Lower leg skin (tissue), 4 donors: ENCODE measurements around the gene NUDT16L1. TPM values are rescaled to one million over a fixed set of nuclear protein-coding genes. Genes with fewer than 3 reads are reported as not detected.

Experiments
- DNase-seq, 2 donors: peaks; one replicate each; pipeline ENCODE4 v3.0.0-alpha.2; 2019; ENCODE audit warnings: low spot score in 2 of 2
- H3K4me3 ChIP-seq: fragments of 200-600 bp; sonication (generic); 2 replicates; pipeline ENCODE4 v1.5.1; 2017; ENCODE audit warnings: mild to moderate bottlenecking, low read depth; ENCODE audit not compliant: poor library complexity, severe bottlenecking
- POLR2A ChIP-seq, 2 donors: fragments of 450-650 bp; IDR thresholded peaks; one replicate each; pipeline ENCODE4 v1.6.1; 2016 to 2017; ENCODE audit warnings: antibody characterized with exemption in 2 of 2, mild to moderate bottlenecking in 1 of 2, moderate library complexity in 1 of 2
- WGBS, 2 donors: methylation state at CpG; one replicate each; pipeline ENCODE4 v1.1.5; 2018; 5-methylcytosine and 5-hydroxymethylcytosine counted together
- intact Hi-C: fragments of 100-400 bp; cut with DNase I; formaldehyde crosslinking; loops from one replicate; pipeline ENCODE4 v1.15.0; 2023; ENCODE audit warnings: low total_unique reads
- total RNA-seq, 4 donors: library from RNA; depleted of rRNA; stranded (reverse); fragments of >200 nt; gene quantifications; one replicate each; pipeline ENCODE4 v1.1.0, GENCODE V29; 2016
- TF ChIP-seq, protein P1 (sequence below), 3 donors: fragments of 450-650 bp; IDR thresholded peaks; one replicate each; pipeline ENCODE4 v1.5.1; 2016; ENCODE audit warnings: antibody characterized with exemption in 3 of 3, mild to moderate bottlenecking in 3 of 3, moderate library complexity in 2 of 3

Gene NUDT16L1
- total RNA-seq, 4 donors from 2014 or later: 18.5 to 27.8 (median 23.6) TPM

DNA sequence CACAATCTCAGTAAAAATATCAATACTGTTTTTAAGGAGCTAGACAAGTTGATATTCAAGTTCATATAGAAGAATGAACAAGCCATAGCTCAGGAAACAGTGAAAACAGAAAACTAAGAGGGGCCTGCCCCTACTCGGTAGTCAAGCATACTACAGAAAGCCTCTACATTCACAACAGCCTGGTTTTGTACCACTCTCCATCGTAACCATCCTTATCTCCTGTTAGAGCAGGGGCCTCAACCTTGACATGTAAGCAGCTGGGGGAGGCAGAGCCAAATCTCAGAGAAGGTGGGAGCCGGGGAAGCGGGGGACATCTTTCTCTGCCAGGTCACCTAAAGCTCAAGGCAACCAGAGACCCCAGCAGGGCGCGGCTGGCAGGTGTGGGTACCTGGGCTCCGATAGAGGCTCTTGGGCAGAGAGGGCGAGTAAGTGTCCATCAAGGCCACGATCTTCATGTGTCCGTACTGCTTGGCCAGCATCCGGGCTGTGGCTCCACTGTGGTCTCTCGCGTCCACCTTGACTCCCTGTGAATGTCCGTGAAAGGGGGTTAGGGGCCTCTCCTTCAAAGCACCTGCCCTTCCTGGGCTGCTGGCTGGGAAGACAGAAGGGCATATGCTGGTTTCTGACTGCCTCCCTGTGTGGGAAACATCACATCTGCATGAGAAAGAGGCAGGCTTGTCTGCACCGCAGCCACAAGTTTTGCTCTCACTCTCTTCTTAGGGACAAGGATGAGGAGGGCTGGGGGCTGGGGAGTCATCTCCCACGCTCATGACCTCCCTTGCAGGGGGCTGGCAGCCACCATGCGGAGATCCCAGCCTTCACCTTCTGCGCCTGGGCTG is 20.5 kb downstream of the NUDT16L1 start:
- DNase-seq: no peak
- intact Hi-C loops: no loop called here
- TF ChIP-seq POLR2A (IDR thresholded peaks at IDR 0.05): no peak
- TF ChIP-seq, protein P1, sequence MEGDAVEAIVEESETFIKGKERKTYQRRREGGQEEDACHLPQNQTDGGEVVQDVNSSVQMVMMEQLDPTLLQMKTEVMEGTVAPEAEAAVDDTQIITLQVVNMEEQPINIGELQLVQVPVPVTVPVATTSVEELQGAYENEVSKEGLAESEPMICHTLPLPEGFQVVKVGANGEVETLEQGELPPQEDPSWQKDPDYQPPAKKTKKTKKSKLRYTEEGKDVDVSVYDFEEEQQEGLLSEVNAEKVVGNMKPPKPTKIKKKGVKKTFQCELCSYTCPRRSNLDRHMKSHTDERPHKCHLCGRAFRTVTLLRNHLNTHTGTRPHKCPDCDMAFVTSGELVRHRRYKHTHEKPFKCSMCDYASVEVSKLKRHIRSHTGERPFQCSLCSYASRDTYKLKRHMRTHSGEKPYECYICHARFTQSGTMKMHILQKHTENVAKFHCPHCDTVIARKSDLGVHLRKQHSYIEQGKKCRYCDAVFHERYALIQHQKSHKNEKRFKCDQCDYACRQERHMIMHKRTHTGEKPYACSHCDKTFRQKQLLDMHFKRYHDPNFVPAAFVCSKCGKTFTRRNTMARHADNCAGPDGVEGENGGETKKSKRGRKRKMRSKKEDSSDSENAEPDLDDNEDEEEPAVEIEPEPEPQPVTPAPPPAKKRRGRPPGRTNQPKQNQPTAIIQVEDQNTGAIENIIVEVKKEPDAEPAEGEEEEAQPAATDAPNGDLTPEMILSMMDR (IDR thresholded peaks at IDR 0.05): no peak
- no peak overlapping the region for H3K4me3 ChIP-seq
- WGBS, 2 donors: 88 to 91% methylated on average over 18 of the region's 18 CpGs

GRCh38 chr16:4714996-4715395 is 21.6 kb downstream of the NUDT16L1 start:
- no peak overlapping the region for H3K4me3 ChIP-seq
- intact Hi-C loops: no loop called here
- TF ChIP-seq, protein P1 (IDR thresholded peaks at IDR 0.05): no peak
- TF ChIP-seq POLR2A (IDR thresholded peaks at IDR 0.05): no peak
- WGBS, 2 donors: 79 to 85% methylated on average over 2 of the region's 2 CpGs
- DNase-seq: no peak

GRCh38 chr16:4718466-4718865 is 25.1 kb downstream of the NUDT16L1 start:
- TF ChIP-seq POLR2A (IDR thresholded peaks at IDR 0.05): no peak
- TF ChIP-seq, protein P1 (IDR thresholded peaks at IDR 0.05): no peak
- H3K4me3 ChIP-seq: no peak overlapping the region
- intact Hi-C loops: no loop called here
- 69 to 73% methylated on average over 5 of the region's 5 CpGs for WGBS, 2 donors
- no peak for DNase-seq

DNA sequence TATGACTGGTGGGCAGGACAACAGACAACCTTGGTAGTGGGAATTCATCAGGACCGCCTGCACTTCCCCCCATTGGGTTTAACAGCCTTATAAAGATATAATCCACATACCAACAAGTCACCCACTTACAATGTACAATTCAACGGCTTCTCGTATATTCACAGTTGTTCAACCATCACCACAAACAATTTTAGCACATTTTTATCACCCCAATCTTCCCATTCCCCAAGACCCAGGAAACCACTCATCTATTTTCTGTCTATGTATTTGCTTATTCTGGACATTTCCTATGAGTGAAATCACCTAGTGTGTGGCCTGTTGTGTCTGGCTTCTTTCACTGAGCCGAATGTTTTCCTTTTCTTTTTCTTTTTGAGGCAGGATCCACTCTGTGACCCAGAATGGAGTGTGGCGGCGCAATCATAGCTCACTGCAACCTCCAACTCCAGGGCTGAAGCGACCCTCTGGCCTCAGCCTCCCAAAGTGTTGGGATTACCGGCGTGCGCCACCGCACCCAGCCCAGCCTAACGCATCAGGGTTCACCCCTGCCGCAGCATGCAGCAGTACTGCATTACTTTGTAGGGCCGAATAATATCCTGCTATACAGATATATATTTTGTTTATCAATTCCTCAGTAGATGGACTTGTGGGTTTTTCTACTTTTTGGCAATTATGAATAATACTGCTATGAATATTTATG is 29.9 kb downstream of the NUDT16L1 start:
- no peak for TF ChIP-seq POLR2A (IDR thresholded peaks at IDR 0.05)
- DNase-seq: no peak
- intact Hi-C loops: no loop called here
- WGBS, 2 donors: 96% methylated on average over 14 of the region's 14 CpGs
- no peak overlapping the region for H3K4me3 ChIP-seq

- intact Hi-C loops: no loop called here
- no peak for TF ChIP-seq POLR2A (IDR thresholded peaks at IDR 0.05)
- TF ChIP-seq, protein P1 (IDR thresholded peaks at IDR 0.05): no peak
These were observed 31.4 kb downstream of the NUDT16L1 start for GRCh38 chr16:4724661-4725270.

GRCh38 chr16:4726616-4727015 is 33.3 kb downstream of the NUDT16L1 start:
- TF ChIP-seq, protein P1 (IDR thresholded peaks at IDR 0.05): no peak
- no peak for TF ChIP-seq POLR2A (IDR thresholded peaks at IDR 0.05)
- 86 to 89% methylated on average over 17 to 18 of the region's 18 CpGs for WGBS, 2 donors
- DNase-seq: no peak
- H3K4me3 ChIP-seq: no peak overlapping the region
- intact Hi-C loops: no loop called here

More at GRCh38 chr16:4724661-4725270, 31.4 kb downstream of the NUDT16L1 start:
- 88 to 92% methylated on average over 11 of the region's 11 CpGs for WGBS, 2 donors
- H3K4me3 ChIP-seq: no peak overlapping the region
- DNase-seq: no peak
